ENCODE measurements around the gene CLEC9A. TPM values are rescaled to one million over a fixed set of nuclear protein-coding genes. Genes with fewer than 3 reads are reported as not detected.

CLEC9A gene
- total RNA-seq, 6 donors from 2014 or later: 0.31 to 0.89 (median 0.57) TPM; not detected in 3

DNA sequence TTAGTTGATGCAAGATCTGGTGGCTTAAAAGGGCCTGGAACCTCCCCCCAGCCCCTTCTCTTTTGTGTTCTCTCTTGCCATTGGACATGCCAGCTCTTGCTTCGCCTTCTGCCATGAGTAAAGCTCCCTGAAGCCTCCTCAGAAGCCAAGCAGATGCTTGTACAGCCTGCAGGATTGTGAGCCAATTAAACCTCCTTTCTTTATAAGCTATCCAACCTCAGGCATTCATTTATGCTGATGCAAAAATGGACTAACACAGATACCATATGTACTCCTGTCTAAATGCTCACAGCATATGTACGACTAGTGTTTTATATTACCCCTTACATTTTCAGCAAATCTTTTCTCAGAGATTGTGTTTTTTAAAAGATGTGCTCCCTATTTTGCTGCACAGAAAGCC lies 41.6 kb downstream of the CLEC9A start:
- TF ChIP-seq POLR2AphosphoS5 (IDR thresholded peaks at IDR 0.05): no peak
- no peak for TF ChIP-seq EP300 (IDR thresholded peaks at IDR 0.05)
- TF ChIP-seq, protein P1, sequence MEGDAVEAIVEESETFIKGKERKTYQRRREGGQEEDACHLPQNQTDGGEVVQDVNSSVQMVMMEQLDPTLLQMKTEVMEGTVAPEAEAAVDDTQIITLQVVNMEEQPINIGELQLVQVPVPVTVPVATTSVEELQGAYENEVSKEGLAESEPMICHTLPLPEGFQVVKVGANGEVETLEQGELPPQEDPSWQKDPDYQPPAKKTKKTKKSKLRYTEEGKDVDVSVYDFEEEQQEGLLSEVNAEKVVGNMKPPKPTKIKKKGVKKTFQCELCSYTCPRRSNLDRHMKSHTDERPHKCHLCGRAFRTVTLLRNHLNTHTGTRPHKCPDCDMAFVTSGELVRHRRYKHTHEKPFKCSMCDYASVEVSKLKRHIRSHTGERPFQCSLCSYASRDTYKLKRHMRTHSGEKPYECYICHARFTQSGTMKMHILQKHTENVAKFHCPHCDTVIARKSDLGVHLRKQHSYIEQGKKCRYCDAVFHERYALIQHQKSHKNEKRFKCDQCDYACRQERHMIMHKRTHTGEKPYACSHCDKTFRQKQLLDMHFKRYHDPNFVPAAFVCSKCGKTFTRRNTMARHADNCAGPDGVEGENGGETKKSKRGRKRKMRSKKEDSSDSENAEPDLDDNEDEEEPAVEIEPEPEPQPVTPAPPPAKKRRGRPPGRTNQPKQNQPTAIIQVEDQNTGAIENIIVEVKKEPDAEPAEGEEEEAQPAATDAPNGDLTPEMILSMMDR (IDR thresholded peaks at IDR 0.05): no peak
- TF ChIP-seq POLR2A (IDR thresholded peaks at IDR 0.05): no peak
- ATAC-seq (ENCODE audit: low FRiP score in 2 of 2) (no peak), DNase-seq (no peak)
- H3K4me3 ChIP-seq: no peak overlapping the region
- peaks cover 1 to 23% (median 4%) of the 10 kb centered on the region in 4 donors for H3K4me1 ChIP-seq
- no peaks in the 10 kb centered on the region for H3K27me3 ChIP-seq
- peak overlapping the region in 1 of 4 donors; percentile 30 for H3K27ac ChIP-seq
- 93 to 98% methylated on average over 2 of the region's 2 CpGs for WGBS, 2 donors
- no peaks in the 10 kb centered on the region for H3K9me3 ChIP-seq
- H3K36me3 ChIP-seq: peaks cover 0 to 9% (median 0%) of the 10 kb centered on the region in 4 donors

DNA sequence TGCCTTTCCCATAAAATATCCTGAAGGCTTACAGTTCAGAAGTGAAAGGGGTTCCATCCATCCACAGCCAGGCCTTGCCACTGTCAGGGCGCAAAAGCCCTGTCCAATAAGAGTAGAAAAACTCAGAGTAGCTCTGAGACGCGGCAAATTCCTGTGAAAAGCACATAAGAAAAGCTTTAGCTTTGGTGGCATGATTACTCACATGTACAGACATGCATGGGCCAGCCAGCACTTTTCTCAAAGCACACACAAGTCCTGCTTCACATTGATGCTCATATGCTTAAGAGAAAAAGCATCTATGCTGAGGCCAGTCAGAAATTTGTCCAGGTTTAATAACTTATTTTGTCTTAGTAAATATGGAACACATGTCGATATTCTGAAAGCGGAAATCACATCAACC lies 42.8 kb downstream of the CLEC9A start:
- ATAC-seq (ENCODE audit: low FRiP score in 2 of 2) (no peak), DNase-seq (no peak)
- WGBS, 2 donors: 89 to 98% methylated on average over 5 of the region's 5 CpGs
- Histone ChIP-seq H3K9me3 (no peaks in the 10 kb centered on the region), H3K27me3 (no peaks in the 10 kb centered on the region), H3K4me3 (no peak overlapping the region), H3K27ac (no peak overlapping the region), H3K36me3 (peaks cover 0 to 12% (median 0%) of the 10 kb centered on the region in 4 donors), H3K4me1 (peaks cover 0 to 18% (median 1%) of the 10 kb centered on the region in 4 donors)
- TF ChIP-seq POLR2A (IDR thresholded peaks at IDR 0.05) (no peak), EP300 (IDR thresholded peaks at IDR 0.05) (no peak), POLR2AphosphoS5 (IDR thresholded peaks at IDR 0.05) (no peak)
- TF ChIP-seq, protein P1 (IDR thresholded peaks at IDR 0.05): no peak

DNA sequence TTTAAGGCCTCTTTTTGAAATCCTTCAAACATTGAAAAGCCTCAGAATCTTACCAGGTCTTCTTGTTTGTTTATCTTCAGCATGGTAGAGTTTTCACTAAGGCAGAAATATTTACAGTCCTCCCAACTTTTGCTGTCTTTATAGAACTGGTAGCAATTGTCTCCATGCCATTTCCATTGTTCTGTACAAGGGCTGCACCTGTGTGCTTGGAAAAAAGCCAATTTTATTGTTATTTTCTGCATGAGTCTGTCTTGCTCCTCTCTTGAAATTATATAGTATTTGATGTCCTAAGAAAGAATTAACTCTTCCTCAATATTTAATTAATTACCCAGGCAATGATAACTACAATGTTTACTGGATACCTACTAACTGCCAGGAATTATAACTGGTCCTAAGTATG lies 45.0 kb downstream of the CLEC9A start:
- Histone ChIP-seq H3K27ac (no peak overlapping the region), H3K9me3 (no peaks in the 10 kb centered on the region), H3K4me1 (no peaks in the 10 kb centered on the region), H3K4me3 (no peak overlapping the region), H3K36me3 (peaks cover 0 to 24% (median 0%) of the 10 kb centered on the region in 4 donors), H3K27me3 (no peaks in the 10 kb centered on the region)
- DNase-seq (no peak), ATAC-seq (ENCODE audit: low FRiP score in 2 of 2) (no peak)
- no peak for TF ChIP-seq POLR2A (IDR thresholded peaks at IDR 0.05)
- TF ChIP-seq POLR2AphosphoS5 (IDR thresholded peaks at IDR 0.05): no peak
- TF ChIP-seq, protein P1 (IDR thresholded peaks at IDR 0.05): no peak
- no peak for TF ChIP-seq EP300 (IDR thresholded peaks at IDR 0.05)

DNA sequence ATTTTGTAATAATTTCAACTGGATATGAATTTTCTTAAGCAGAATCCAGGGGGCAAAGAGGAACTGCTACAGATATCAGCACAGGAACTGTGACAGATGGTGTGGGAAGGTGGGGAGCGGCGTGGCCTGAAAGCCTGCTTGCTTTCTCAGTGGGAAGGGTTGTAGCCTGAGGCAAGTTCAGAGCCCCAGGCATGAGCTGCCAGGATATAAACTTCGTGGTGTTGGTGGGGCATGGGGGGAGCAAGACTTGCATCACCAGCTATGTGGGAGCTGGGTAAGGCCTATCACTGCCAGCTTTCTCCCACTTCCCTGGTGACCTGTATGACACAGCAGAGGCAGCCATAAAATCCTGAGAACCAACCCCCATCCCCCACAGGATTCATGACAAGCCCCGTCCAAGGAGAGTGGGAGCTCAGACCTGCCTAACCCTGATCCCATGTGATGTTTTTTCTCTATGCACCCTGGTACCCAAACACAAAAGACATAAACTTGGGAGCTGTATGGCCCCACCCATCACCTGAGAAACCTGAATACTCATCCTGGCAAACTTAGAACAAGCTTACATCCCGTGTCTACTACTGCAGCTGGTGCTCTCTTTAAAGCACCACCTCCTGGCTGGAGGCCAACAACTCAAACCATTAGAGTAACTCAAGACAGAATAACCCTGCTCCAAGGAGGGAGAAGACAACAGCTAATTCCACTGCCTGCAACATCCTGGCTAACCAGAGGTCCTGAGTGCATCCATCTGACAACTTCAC lies 51.8 kb downstream of the CLEC9A start:
- WGBS, 2 donors: 55 to 67% methylated on average over 5 of the region's 5 CpGs
- TF ChIP-seq POLR2A (IDR thresholded peaks at IDR 0.05) (no peak), EP300 (IDR thresholded peaks at IDR 0.05) (no peak), POLR2AphosphoS5 (IDR thresholded peaks at IDR 0.05) (no peak)
- TF ChIP-seq, protein P1 (IDR thresholded peaks at IDR 0.05): no peak
- H3K27me3 ChIP-seq: no peaks in the 10 kb centered on the region
- no peak overlapping the region for H3K4me3 ChIP-seq
- H3K9me3 ChIP-seq: no peaks in the 10 kb centered on the region
- H3K27ac ChIP-seq: peak overlapping the region in 1 of 4 donors; percentile 53
- H3K4me1 ChIP-seq: peaks cover 0 to 14% (median 4%) of the 10 kb centered on the region in 4 donors
- peaks cover 0 to 24% (median 0%) of the 10 kb centered on the region in 4 donors for H3K36me3 ChIP-seq
- DNase-seq (no peak), ATAC-seq (ENCODE audit: low FRiP score in 2 of 2) (no peak)

DNA sequence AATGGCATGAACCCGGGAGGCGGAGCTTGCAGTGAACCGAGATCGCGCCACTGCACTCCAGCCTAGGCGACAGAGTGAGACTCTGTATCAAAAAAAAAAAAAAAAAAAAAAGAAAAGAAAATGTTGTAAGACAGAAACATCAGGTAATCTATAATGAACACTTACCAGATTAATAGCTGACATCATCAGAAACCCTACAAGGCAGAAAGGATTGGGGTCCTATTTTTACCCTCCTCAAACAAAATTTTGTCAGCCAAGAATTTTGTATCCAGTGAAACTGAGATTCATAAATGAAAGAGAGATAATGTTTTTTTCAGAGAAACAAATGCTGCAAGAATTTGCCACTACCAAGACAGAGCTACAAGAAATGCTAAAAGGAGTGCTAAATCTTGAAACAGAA lies 54.3 kb downstream of the CLEC9A start:
- ATAC-seq (ENCODE audit: low FRiP score in 2 of 2): no peak
- Histone ChIP-seq H3K27ac (no peak overlapping the region), H3K27me3 (no peaks in the 10 kb centered on the region), H3K4me1 (peaks cover 0 to 20% (median 6%) of the 10 kb centered on the region in 4 donors), H3K9me3 (no peaks in the 10 kb centered on the region), H3K36me3 (peaks cover 0 to 16% (median 0%) of the 10 kb centered on the region in 4 donors), H3K4me3 (no peak overlapping the region)
- WGBS, 2 donors: 83 to 96% methylated on average over 6 of the region's 6 CpGs
- DNase-seq: no peak
- TF ChIP-seq, protein P1 (IDR thresholded peaks at IDR 0.05): no peak
- TF ChIP-seq EP300 (IDR thresholded peaks at IDR 0.05): no peak
- TF ChIP-seq POLR2AphosphoS5 (IDR thresholded peaks at IDR 0.05): no peak
- TF ChIP-seq POLR2A (IDR thresholded peaks at IDR 0.05): no peak
